Cardiac septum (tissue), 1 donor: ENCODE results near the gene SLC25A33. TPM values are rescaled to one million over a fixed set of nuclear protein-coding genes. Genes with fewer than 3 reads are reported as not detected.

Experiments
- total RNA-seq: library from RNA; stranded (reverse); fragmentation: NEBNext Ultra II Directional; extraction: Animal tissue kit (Norgen Biotek cat#: 25700); gene quantifications from one replicate; pipeline ENCODE4 v1.2.1, GENCODE V29; 2021
- donor health status: DM: no; HTN: no; CAD: no.

The SLC25A33 gene
- total RNA-seq, 1 donor from 2014 or later, result 4.0 TPM

Other genes starting within 250 kb of the SLC25A33 start
- 12.9 TPM for gene SPSB1, start 246.6 kb upstream of the SLC25A33 start, total RNA-seq
- 19.0 TPM for gene TMEM201, start 49.4 kb downstream of the SLC25A33 start, total RNA-seq
- gene PIK3CD, start 112.3 kb downstream of the SLC25A33 start, total RNA-seq, result 3.0 TPM